ENCODE results near the gene DSCAM. TPM values are rescaled to one million over a fixed set of nuclear protein-coding genes. Genes with fewer than 3 reads are reported as not detected.
A peak's percentile ranks its signal among the peaks of the same experiment; 100 is the strongest.

DSCAM gene
- total RNA-seq, 1 experiment from 2014 or later, result 0.33 TPM

DNA sequence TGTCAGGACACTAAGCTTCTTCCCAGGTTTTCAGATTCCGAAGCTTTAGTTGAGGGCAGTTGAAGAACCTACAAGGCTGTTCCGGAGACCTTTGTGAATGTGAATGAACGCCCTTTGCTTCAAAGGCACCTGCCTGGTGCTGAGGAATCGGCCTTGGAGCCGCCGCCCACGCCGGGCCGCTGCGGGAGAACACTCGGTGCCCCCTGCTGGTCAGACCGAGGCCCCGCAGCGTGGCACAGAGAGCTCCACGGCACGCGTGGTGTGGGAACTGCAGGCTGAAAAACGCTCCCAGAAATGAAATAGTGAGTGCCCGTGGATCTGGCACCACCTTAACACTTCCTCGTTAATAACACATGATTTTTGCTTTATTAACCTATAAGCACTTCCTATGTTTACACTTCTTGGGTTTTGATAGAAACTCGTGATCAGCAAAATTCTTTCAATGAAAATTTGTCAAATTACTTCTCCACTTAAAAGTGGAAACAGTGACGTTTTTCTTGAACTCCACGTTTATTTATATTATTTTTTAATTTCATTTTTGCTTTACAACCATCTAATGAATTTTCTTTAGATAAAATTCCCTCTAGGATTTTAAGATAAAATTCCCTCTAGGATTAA is 460.6 kb downstream of the DSCAM start:
- CTCF ChIA-PET, result interaction anchor here (0.6 to 3.7 kb wide), 37 partner anchors 10 to 1187 kb away, joined by 3 to 24 read pairs (median 4); no protein-coding TSS in a partner anchor
- TF ChIP-seq, protein P1, sequence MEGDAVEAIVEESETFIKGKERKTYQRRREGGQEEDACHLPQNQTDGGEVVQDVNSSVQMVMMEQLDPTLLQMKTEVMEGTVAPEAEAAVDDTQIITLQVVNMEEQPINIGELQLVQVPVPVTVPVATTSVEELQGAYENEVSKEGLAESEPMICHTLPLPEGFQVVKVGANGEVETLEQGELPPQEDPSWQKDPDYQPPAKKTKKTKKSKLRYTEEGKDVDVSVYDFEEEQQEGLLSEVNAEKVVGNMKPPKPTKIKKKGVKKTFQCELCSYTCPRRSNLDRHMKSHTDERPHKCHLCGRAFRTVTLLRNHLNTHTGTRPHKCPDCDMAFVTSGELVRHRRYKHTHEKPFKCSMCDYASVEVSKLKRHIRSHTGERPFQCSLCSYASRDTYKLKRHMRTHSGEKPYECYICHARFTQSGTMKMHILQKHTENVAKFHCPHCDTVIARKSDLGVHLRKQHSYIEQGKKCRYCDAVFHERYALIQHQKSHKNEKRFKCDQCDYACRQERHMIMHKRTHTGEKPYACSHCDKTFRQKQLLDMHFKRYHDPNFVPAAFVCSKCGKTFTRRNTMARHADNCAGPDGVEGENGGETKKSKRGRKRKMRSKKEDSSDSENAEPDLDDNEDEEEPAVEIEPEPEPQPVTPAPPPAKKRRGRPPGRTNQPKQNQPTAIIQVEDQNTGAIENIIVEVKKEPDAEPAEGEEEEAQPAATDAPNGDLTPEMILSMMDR (IDR thresholded peaks at IDR 0.05; ENCODE audit: unreplicated experiment), result peak; percentile 80
- Mint-ChIP-seq H3K4me1 (ENCODE audit: insufficient read depth, unreplicated experiment) (no peaks in the 10 kb centered on the region), H3K9me3 (ENCODE audit: unreplicated experiment) (no peaks in the 10 kb centered on the region), H3K4me3 (ENCODE audit: unreplicated experiment) (no peak overlapping the region), H3K27me3 (ENCODE audit: insufficient read depth, unreplicated experiment) (no peaks in the 10 kb centered on the region), H3K36me3 (ENCODE audit: insufficient read depth, unreplicated experiment) (no peaks in the 10 kb centered on the region), H3K27ac (ENCODE audit: low read depth, unreplicated experiment) (no peak overlapping the region)
- DNase-seq (ENCODE audit: unreplicated experiment), result peak; percentile 38
- POLR2A ChIA-PET, result no interaction called here
- intact Hi-C loops (cut with micrococcal nuclease), result loop anchor here (1.0 to 5.0 kb wide), 2 partner anchors 242 to 599 kb away; no protein-coding TSS in a partner anchor
- no TSS peak for BruUV-seq (replicated peaks)

DNA sequence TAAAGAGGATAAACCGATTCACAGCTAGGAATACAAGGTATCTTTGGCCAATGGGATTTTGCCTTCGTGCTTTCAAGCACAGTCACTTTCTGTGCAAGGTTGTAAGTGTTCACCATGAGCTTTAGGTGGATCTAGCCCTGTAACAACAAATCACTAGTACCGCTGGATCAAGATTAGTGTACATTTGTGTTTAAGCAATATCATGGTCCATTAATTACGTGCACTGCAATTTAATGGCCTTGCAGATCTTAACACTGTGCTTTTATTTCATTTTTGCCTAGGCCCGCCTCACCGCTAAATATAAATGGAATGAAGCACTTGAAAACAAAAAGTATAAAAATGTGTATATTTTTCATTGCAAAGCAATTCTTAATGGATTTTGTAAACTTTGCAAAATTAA is 461.1 kb downstream of the DSCAM start:
- Mint-ChIP-seq H3K27me3 (ENCODE audit: insufficient read depth, unreplicated experiment) (no peaks in the 10 kb centered on the region), H3K27ac (ENCODE audit: low read depth, unreplicated experiment) (no peak overlapping the region), H3K9me3 (ENCODE audit: unreplicated experiment) (no peaks in the 10 kb centered on the region), H3K4me1 (ENCODE audit: insufficient read depth, unreplicated experiment) (no peaks in the 10 kb centered on the region), H3K36me3 (ENCODE audit: insufficient read depth, unreplicated experiment) (no peaks in the 10 kb centered on the region), H3K4me3 (ENCODE audit: unreplicated experiment) (no peak overlapping the region)
- TF ChIP-seq, protein P1 (IDR thresholded peaks at IDR 0.05; ENCODE audit: unreplicated experiment), result no peak
- BruUV-seq (replicated peaks), result no TSS peak
- intact Hi-C loops (cut with micrococcal nuclease), result loop anchor here (1.0 to 5.0 kb wide), 2 partner anchors 242 to 599 kb away; no protein-coding TSS in a partner anchor
- CTCF ChIA-PET, result interaction anchor here (0.6 to 3.7 kb wide), 34 partner anchors 10 to 1187 kb away, joined by 3 to 24 read pairs (median 4); no protein-coding TSS in a partner anchor
- no peak for DNase-seq (ENCODE audit: unreplicated experiment)
- POLR2A ChIA-PET, result interaction anchor here (0.6 to 0.7 kb wide), 2 partner anchors 61 to 412 kb away, joined by 3 read pairs; no protein-coding TSS in a partner anchor

DNA sequence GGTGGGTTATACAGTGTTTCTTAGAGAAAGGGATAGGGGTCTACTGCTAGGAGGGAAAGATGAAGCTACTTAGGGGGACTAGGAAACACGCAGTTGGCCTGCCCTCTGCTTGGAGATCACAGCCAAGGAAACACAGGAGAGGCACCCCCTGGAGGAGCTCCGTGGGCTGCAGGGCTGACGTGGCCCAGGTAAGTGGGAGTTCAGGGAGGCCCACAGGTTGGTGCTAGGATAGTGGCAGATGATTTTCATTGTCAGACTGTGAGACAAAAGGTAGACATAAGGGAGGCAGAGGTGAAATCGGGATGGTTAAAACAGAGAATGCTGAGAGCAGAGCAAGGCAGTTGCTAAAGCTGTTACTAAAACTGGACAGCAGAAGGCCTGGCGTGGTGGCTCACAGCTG is 463.0 kb downstream of the DSCAM start:
- no peaks in the 10 kb centered on the region for H3K36me3 Mint-ChIP-seq (ENCODE audit: insufficient read depth, unreplicated experiment)
- BruUV-seq (replicated peaks), result no TSS peak
- H3K27me3 Mint-ChIP-seq (ENCODE audit: insufficient read depth, unreplicated experiment), result no peaks in the 10 kb centered on the region
- no peak overlapping the region for H3K4me3 Mint-ChIP-seq (ENCODE audit: unreplicated experiment)
- H3K4me1 Mint-ChIP-seq (ENCODE audit: insufficient read depth, unreplicated experiment), result no peaks in the 10 kb centered on the region
- no peaks in the 10 kb centered on the region for H3K9me3 Mint-ChIP-seq (ENCODE audit: unreplicated experiment)
- TF ChIP-seq, protein P1 (IDR thresholded peaks at IDR 0.05; ENCODE audit: unreplicated experiment), result no peak
- intact Hi-C loops (cut with micrococcal nuclease), result no loop called here
- POLR2A ChIA-PET, result no interaction called here
- no peak overlapping the region for H3K27ac Mint-ChIP-seq (ENCODE audit: low read depth, unreplicated experiment)
- CTCF ChIA-PET, result interaction anchor here (0.7 to 2.9 kb wide), 2 partner anchors 237 to 263 kb away, joined by 6 to 24 read pairs; no protein-coding TSS in a partner anchor
- DNase-seq (ENCODE audit: unreplicated experiment), result no peak

DNA sequence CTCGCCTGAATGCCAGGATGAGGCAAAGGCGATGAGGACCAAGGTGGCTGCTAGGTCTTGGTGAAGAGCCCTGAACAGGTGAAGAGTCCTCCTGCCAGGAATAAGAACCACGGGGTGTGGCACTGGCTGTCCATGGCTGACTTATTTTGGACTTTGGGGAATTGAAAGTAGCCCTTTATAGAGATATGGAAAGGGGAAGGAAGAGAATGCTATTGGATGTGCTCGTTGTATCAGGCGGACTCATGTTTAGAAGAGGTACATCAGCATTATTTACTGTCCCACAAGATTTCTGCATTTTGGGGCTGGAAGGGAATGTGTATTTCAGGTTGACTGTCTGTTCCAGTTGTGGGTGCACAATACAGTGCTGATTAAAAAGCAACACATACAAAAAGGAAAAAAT is 465.8 kb downstream of the DSCAM start:
- CTCF ChIA-PET, result interaction anchor here (0.6 kb wide), 1 partner anchor 514 kb away, joined by 3 read pairs; no protein-coding TSS in a partner anchor
- H3K27ac Mint-ChIP-seq (ENCODE audit: low read depth, unreplicated experiment), result no peak overlapping the region
- no peak for DNase-seq (ENCODE audit: unreplicated experiment)
- BruUV-seq (replicated peaks), result no TSS peak
- H3K4me3 Mint-ChIP-seq (ENCODE audit: unreplicated experiment), result no peak overlapping the region
- intact Hi-C loops (cut with micrococcal nuclease), result no loop called here
- H3K4me1 Mint-ChIP-seq (ENCODE audit: insufficient read depth, unreplicated experiment), result no peaks in the 10 kb centered on the region
- POLR2A ChIA-PET, result no interaction called here
- H3K27me3 Mint-ChIP-seq (ENCODE audit: insufficient read depth, unreplicated experiment), result no peaks in the 10 kb centered on the region
- TF ChIP-seq, protein P1 (IDR thresholded peaks at IDR 0.05; ENCODE audit: unreplicated experiment), result no peak
- H3K9me3 Mint-ChIP-seq (ENCODE audit: unreplicated experiment), result peaks cover 12% of the 10 kb centered on the region
- H3K36me3 Mint-ChIP-seq (ENCODE audit: insufficient read depth, unreplicated experiment), result no peaks in the 10 kb centered on the region

Measured in MCF 10A (cell line).